Measurements from ENCODE around the gene CAPZA3.

GRCh38 chr12:18731156-18731555, 6.8 kb upstream of the CAPZA3 start:
- TF ChIP-seq CTCF (IDR thresholded peaks at IDR 0.05) (no peak), POLR2A (IDR thresholded peaks at IDR 0.05) (no peak), POLR2AphosphoS5 (IDR thresholded peaks at IDR 0.05) (no peak), EP300 (IDR thresholded peaks at IDR 0.05) (no peak)
